HG03378 (cell line): ENCODE data around the gene ZNF3.

Experiments
- ATAC-seq: cut with Tn5 transposase; IDR thresholded peaks from one replicate; pipeline ENCODE4 v1.9.1; 2021; ENCODE audit warnings: mild to moderate bottlenecking, moderate library complexity; ENCODE audit not compliant: unreplicated experiment

ZNF3 gene

DNA sequence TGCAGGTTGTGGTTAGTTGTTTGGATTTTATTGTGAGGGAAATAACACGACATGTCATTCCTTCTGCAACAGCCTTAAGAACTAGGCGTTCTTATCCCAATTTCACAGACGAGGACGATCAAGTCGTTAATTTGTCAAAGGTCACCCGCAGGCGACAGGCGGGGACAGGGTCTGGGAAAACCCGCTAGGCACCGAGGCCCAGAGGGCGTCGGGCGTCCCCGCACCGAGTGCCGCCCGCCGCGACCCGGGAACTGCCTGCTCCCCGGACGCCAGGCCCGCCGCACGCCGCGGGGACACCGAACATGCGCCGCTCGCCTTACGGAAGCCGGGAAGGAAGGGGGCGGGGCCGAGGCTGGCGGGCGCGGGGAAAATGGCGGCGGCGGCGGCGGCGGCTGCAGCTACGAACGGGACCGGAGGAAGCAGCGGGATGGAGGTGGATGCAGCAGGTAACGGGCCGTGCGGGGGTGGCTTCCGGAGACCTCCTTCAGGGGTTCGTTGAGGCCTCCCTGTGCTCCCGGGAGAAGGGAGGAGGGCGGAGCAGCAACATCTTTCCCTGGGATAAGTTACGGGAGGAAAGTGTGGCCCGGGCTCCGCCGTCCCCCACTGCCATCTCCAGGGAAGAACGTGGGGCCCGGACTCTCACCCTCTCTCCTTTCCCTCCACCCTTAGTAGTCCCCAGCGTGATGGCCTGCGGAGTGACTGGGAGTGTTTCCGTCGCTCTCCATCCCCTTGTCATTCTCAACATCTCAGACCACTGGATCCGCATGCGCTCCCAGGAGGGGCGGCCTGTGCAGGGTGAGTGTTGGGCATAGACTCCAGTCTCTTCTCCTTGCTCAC lies 7.3 kb upstream of the ZNF3 start, which contains the start of gene COPS6:
Gene COPS6 (plus strand): TSS at position 349 of the 837 bp plus-strand sequence. CDS start 22 bp downstream, at position 371.
- no peak for ATAC-seq

DNA sequence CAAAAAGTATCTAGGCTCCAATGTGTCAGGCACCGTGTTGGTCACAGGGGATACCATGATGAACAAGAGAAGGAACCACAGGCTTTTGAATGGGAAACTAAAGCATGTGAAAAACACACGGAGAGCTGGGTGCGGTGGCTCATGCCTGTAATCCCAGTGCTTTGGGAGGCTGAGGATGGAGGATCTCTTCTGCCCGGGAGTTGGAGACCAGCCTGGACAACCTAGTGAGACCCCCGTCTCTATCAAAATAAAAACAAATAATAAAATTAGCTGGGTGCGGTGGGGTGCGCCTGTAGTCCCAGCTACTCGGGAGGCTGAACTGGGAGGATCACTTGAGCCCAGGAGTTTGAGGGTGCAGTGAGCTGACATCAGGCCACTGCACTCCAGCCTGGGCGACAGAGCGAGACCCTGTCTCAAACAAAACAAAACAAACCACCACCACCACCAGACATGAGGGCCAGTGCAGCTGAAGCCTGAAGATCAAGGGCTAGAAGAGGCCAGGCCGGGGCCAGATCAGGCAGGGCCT lies 6.6 kb upstream of the ZNF3 start:
- ATAC-seq = no peak

DNA sequence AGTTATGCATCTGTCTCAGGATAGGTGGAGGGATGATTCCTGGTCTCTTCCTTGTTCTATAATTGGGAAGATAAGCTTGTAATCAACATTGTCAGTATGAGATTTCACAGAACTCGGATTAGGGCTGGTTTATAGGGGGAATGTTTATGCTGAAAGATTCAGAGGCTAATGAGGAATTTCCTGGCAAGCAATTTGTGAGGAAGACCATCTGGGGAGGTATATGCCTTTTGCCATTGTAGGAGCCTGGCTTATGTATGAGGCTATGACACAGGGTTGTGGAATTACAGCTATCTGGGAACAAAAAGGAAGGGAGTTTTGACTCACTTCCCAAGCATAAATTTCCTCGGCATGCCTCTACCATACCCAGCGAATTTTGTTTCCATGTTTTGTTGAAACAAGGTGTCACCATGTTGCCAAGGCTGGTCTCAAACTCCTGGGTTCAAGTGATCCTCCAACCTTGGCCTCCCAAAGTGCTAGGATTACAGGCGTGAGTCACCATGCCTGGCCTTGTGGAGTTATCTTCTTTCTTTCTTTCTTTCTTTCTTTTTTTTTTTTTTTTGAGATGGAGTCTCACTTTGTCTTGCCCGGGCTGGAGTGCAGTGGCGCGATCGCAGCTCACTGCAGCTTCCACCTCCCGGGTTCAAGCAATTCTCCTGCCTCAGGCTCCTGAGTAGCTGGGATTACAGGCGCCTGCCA lies 5.7 kb upstream of the ZNF3 start:
- no peak for ATAC-seq

DNA sequence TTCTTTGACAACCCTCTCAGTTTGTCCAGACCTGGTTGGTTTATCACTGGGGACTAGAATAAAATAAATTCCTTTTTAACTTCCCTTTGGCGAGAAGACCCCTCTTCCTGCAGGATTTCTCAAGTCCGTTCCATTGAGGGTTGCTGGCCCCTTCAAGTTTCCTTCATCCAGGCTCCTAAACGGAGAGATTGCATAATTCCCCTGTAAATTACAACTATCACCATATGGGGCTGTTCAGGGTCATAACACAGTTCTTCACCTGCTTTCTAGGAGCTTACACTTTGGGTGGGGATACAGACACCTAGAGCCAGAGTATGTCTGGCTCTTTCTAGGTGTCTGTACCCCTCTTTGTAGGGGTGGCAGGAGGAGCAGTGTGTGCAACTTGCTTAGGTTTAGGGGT lies 4.0 kb upstream of the ZNF3 start:
- no peak for ATAC-seq

DNA sequence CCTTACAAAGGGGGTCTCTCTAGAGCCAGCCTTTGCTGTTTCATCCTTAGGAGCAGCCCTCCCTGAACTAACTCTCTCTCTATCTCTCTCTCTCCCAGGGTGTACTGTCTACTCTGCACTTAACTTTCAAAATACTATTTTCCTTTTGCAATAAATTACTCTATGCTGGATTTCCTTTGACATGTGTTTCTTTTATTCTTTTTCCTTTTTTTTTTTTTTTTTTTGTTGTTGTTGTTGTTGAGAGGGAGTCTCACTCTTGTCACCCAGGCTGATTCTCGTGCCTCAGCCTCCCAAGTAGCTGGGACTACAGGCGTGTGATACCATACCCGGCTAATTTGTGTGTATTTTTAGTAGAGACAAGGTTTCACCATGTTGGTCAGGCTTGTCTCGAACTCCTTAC lies 1.5 kb upstream of the ZNF3 start:
- ATAC-seq = no peak

DNA sequence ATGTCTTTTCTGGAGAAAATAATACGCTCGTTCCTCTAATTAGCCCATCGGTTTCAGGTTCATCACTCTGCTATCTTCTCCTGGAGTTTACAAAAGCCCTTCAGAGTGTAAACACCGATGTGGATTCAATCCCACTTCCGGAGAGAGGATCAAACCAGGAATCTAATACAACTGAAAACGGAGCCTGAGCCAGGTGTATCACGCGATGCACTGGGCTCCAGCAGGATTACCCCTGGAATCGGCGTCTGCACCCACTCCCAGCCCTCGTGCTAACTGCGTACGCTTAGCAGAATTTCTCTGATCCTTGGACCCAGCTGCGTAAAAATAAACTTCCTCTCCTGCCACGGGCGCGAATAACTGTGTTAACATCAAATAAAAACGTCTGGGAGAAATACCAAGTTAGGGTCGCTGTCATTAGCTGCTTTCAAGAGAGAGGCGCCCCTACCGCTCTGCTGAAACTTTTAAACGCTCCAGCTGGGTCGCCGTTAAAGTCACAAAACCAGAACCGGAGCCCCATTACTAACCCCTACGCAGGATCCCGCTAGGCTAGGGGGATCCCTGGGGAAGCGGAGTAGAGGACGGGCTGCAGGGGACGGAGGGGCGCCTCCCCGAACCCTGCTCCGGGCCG lies 502 bp downstream of the ZNF3 start:
- no peak for ATAC-seq

DNA sequence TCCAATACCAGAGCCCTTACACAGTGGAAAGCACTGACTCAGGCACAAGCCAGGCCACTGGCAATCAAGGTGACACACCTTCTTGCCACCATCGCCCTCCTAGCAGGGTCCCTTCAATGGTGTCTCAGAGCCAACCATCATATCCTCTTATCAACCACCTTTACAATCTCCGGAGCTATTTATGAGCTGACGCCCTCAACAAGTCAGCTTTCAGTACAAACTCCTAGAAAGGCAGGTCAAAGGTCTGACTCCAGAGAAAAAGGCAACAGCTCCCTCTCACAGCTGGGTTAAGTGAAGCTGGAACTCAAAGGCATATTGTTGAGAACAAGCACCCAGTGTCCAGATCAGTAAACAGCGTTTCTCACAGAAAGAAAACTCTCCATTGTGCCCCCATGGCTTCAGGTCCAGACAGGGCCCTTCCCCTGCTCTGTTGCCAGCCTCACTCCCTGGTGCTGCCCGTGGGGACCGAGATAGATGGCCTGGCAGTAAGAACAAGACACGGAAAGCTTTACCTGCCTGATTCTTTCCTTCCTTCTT lies 2.4 kb downstream of the ZNF3 start:
- ATAC-seq = no peak

- no peak for ATAC-seq
Measured at GRCh38 chr7:100077205-100077604, 4.3 kb downstream of the ZNF3 start.

GRCh38 chr7:100075418-100075817 lies 6.1 kb downstream of the ZNF3 start:
- no peak for ATAC-seq

GRCh38 chr7:100074841-100075240 lies 6.7 kb downstream of the ZNF3 start:
- no peak for ATAC-seq

DNA sequence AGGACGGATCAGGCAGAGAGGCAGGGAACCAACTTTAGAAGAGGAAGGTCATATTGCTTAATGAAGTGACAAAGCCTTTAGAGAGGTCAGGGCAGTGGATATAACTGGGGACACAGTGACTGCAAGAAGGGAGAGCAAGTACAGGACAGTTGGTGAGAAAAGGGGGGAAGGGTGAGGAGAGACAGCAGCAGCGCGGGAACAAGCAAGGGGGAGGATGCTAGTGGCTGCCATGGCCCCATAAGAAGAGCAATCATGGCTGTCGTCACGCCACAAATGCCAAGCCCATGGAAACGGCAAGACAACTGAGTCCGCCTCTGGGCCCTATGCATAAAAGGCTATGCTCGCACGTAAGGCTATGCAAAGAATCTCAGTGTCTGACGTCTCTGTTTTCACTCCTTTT lies 9.1 kb downstream of the ZNF3 start:
- no peak for ATAC-seq

GRCh38 chr7:100071018-100071723 lies 10.4 kb downstream of the ZNF3 start:
- ATAC-seq = no peak

DNA sequence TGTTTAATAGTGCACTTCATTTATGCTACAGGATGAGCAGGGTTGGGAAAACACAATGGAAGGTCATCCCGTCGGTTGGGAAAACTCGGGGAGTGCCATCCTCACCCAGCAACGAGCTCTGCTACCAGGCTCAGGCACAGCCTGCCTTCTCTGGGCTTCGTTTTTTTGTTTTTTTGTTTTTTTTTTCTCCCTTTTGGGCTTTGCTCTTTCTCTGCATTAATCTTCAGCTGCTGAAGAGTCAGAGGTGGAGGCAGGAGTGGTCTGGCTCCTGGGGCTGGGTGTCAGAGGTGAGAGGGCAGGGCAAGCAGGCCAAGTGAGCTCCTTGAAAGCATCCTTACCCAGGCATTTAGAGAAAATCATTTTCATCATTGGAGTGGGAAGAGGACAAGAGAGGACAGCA lies 11.5 kb downstream of the ZNF3 start:
- no peak for ATAC-seq

GRCh38 chr7:100066953-100067352 lies 14.6 kb downstream of the ZNF3 start:
- ATAC-seq = no peak

DNA sequence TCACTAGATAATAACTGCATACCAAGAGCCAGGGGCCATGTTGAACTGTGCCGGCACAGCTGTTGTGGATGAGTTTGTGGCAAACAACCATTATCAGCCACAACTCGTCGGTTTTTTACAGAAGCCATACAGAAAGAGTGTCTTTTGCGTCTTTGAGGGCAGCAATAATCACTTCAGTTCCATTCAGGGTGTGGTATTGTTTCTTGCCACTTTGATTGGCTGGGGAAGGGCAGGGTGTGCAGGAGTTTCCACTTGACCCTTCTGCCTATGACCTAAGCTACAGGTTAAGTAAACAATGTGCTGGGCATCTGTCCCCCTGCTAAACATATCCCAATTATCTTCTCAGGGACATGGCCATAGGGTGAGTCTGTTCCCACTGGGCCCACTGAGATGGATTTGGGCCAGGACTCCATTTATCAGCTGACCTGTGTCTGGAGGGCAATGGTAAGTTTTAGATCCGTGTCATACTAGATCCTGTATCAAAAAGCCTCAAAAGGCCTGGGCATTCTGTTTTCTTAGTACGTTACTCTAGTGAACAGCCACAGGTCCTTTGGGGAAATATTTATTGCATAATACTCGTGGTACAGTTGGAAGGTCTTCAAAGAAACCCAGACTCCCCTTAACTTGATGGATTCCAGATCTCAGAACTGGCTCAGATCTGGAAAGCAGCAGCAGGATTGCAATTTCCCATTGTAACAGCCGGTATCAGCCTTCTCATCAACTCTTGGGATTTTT lies 15.9 kb downstream of the ZNF3 start:
- ATAC-seq = no peak

GRCh38 chr7:100064162-100064561 lies 17.4 kb downstream of the ZNF3 start:
- ATAC-seq = no peak

GRCh38 chr7:100063376-100063775 lies 18.1 kb downstream of the ZNF3 start:
- ATAC-seq = no peak

DNA sequence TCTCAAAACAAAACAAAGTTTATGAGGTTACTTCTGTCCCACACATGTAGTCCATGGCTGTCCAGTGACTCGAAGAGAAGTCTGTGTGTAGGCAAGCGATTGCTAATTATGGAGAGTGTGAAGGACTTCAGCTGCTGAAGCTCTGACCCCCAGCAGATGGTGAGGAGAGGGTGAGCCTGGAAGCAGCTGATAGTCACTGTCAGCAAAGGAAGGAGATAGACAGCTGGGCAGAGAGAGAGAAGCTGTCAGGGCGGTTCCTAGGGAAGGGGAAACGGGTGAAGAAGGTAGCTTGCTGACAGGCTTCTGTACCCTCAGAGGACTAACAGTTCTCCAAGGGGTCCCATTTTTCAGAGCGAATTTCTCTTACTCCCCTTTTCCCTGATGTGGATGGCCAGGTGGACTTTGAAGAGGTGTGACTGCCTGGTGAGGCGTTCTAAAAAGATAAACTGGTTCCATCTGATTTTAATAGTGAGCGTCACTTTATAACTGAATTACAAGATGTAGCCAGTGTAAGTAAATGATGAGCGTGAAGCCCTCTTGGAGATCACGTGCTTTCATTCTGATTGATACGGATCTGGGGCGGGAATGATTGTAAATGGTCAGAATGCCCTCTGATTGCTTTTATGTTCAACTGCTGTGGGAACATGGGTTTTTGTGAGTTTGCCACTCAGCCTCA lies 19.9 kb downstream of the ZNF3 start:
- no peak for ATAC-seq

DNA sequence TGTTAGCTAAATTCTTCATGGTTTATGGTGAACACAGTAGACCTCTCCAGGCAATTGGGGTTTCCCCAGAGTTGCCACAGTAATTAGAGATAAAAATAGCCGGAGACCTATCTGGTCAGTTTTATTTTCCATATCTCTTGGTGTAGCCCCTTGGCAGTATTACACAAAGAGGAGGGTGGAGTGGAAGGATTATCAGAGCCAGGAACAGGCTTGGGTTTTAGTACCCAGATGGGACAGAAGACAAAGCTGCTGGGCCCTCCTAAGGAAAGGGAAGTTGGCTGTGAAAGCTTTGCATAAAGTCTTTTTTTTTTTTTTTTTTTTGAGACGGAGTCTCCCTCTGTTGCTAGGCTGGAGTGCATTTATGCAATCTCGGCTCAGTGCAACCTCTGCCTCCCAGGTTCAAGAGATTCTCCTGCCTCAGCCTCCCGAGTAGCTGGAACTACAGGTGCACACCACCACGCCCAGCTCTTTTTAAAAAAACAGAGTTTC lies 22.2 kb downstream of the ZNF3 start:
- ATAC-seq = no peak
